CD4-positive, alpha-beta T cell treated with Interleukin-10 for 1 hour (primary cell): ENCODE measurements around the gene ALDH1L1.

Experiments used
- DNase-seq: peaks from one replicate; pipeline ENCODE4 v3.0.0-alpha.2; 2020

ALDH1L1 gene

GRCh38 chr3:126116526-126116925, 63.9 kb downstream of the ALDH1L1 start:
- no peak for DNase-seq

- DNase-seq: no peak
Measured at GRCh38 chr3:126114443-126115386, 65.7 kb downstream of the ALDH1L1 start.

- DNase-seq: no peak
Measured at GRCh38 chr3:126113733-126114442, 66.5 kb downstream of the ALDH1L1 start.

- no peak for DNase-seq
Measured at GRCh38 chr3:126113238-126113555, 67.2 kb downstream of the ALDH1L1 start.

- no peak for DNase-seq
Measured at GRCh38 chr3:126112531-126113237, 67.7 kb downstream of the ALDH1L1 start.

- DNase-seq: no peak
Measured at GRCh38 chr3:126111566-126112475, 68.6 kb downstream of the ALDH1L1 start.

- DNase-seq: no peak
Measured at GRCh38 chr3:126111126-126111551, 69.2 kb downstream of the ALDH1L1 start.

GRCh38 chr3:126110431-126111125, 69.8 kb downstream of the ALDH1L1 start:
- DNase-seq: no peak

- DNase-seq: no peak
Measured at GRCh38 chr3:126109880-126110235, 70.5 kb downstream of the ALDH1L1 start.

GRCh38 chr3:126109146-126109879, 71.1 kb downstream of the ALDH1L1 start:
- DNase-seq: no peak

GRCh38 chr3:126108676-126109050, 71.7 kb downstream of the ALDH1L1 start:
- DNase-seq: no peak

- no peak for DNase-seq
Measured at GRCh38 chr3:126107957-126108675, 72.3 kb downstream of the ALDH1L1 start.

- no peak for DNase-seq
Measured at GRCh38 chr3:126107203-126107939, 73.0 kb downstream of the ALDH1L1 start.

- no peak for DNase-seq
Measured at GRCh38 chr3:126106336-126107202, 73.8 kb downstream of the ALDH1L1 start.

- no peak for DNase-seq
Measured at GRCh38 chr3:126105691-126106187, 74.6 kb downstream of the ALDH1L1 start.

- DNase-seq: no peak
Measured at GRCh38 chr3:126104742-126105605, 75.4 kb downstream of the ALDH1L1 start.

- DNase-seq: no peak
Measured at GRCh38 chr3:126104028-126104635, 76.3 kb downstream of the ALDH1L1 start.
